Left ventricle myocardium superior (tissue), 1 donor: ENCODE measurements around the gene HMGB4. TPM values are rescaled to one million over a fixed set of nuclear protein-coding genes. Genes with fewer than 3 reads are reported as not detected.
A peak's percentile ranks its signal among the peaks of the same experiment; 100 is the strongest.

ENCODE experiments used
- ATAC-seq: fragments of 200-7000 bp; cut with Tn5 transposase; one replicate; pipeline ENCODE4 v1.9.1; 2020; ENCODE audit warnings: mild to moderate bottlenecking, moderate library complexity
- DNase-seq: peaks from one replicate; pipeline ENCODE4 v3.0.0-alpha.2; 2020
- intact Hi-C: fragments of 100-400 bp; cut with micrococcal nuclease; formaldehyde crosslinking; loops from one replicate; pipeline ENCODE4 v1.11.0; 2022
- total RNA-seq: library from RNA; stranded (reverse); fragmentation: NEBNext Ultra II Directional; extraction: Animal tissue kit (Norgen Biotek cat#: 25700); gene quantifications from one replicate; pipeline ENCODE4 v1.2.1, GENCODE V29; 2021
- donor health status: DM: no; HTN: yes; CAD: no; lungs with severe emphysema.

Gene HMGB4
- total RNA-seq, 1 donor from 2014 or later = not detected

DNA sequence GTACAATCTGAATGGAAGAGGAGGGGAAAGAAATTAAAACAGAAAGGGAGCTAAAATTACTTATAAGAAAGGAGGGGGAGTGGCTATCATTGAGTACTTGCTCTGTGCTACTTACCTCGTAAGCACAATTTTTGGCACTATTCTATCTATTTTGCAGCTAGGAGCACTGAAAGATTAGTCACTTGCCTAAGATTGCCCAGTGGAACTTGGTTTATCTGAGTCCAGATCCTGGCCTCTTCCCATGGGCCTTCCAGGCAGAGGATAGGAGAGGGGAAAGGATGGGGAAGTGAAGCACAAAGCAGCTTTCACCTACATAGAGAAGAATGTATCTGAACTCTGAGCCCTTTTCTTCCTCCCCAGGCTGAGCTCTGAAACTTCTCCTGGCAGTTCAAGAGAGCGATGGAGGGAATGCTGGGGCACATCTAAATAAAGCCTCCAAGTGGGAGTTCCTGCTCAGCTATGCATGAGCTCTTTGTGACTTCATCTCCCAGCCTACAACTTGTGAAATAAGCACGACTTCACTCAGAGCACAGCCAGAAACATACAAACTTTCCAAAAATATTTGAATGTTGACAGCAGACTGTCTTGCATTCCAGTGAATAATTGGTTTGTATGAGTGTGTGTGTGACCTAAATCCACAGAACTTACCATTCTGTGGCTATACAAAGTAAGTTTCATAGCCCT lies 29.4 kb downstream of the HMGB4 start:
- peak; percentile 93 for ATAC-seq
- DNase-seq = no peak
- intact Hi-C loops = no loop called here

DNA sequence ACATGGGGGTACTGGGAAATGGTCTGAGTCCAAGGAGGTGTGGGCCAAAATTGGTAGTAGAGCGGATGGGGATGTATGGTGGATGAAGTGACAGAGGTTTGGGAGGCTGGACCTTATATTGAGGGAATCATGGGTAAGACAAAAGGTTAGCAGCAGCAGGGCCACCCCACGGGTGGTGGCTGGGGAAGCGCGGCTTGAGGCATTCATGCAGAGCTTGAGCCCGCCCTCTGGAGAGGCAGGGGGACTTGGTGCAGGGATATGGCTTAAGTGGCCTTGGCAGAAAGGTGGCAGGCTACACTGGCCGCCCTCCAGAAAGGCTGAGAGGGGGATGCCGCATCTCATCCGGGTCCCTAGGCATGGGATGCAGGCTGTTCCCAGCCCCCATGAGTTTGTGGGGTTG lies 31.5 kb downstream of the HMGB4 start:
- DNase-seq (no peak), ATAC-seq (no peak)
- intact Hi-C loops = no loop called here

DNA sequence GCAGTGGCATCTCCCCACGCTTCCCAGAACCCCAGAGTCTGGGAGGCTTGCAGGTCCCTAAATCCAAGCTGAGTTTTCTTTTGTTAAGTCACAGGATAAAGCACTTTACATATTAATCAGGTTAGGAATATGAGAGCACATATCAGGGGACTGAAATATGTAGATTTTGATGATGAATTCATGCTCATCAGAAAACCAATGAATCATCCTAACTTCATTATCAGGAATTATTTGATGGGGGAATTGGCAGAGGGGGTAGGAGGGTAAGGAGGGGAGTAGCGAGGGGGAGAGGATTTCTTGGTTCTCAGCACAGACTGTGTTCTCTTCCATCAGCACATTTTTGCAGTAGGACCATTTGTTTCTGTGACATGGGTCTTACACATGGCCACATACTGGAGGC lies 32.1 kb downstream of the HMGB4 start:
- ATAC-seq = no peak
- intact Hi-C loops = no loop called here

DNA sequence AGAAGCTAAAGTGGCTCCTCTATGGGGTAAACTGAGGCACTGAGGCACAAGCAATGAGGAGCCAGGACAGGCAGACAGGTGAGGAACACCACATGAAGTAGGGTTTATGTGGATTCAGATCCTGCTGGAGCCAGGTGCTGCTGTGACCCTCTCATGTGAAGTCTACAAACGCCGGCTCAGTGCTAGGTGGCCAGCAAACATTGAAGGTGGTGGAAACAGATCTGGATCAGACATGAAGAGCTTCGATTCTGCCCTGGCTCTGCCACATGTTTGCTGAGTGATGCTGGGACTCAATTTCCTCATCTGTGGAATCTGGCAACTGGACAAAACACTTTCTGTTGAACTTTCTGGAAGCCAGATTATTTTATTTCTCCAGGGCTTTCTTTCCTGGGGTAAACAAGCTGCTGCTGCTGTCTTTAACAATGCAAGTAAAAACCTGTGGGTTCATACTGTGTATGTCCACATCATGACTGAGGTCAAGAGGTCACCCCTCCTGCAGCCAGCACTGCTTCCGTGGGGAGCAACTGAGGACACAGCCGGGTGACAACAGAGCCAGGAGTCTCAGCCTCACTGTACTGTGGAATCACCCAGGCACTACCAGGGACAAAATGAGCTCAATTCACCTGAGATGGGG lies 33.3 kb downstream of the HMGB4 start:
- intact Hi-C loops = no loop called here
- peak; percentile 41 for DNase-seq
- peak; percentile 53 for ATAC-seq

More for the DNA sequence above, 32.1 kb downstream of the HMGB4 start:
- no peak for DNase-seq

DNA sequence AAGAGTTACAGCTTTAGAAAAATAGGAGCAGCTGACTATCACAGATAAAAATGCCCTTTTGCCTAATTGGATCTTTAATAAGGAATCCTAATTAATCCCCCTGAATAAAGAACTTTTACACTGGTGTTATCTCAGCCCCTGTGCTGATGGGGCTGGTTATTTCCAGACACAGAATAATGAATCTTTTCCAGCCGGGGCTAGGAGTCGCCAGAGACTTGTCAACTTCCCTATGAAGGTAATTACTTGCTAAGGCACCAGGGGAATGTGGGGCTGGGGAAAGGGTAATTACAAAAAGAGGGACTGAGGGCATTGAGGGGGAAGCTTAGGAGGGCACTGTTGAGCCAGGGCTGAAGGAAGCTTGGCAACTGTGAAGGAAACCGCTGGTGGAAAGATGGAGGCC lies 34.5 kb downstream of the HMGB4 start:
- intact Hi-C loops = no loop called here
- ATAC-seq (no peak), DNase-seq (no peak)

DNA sequence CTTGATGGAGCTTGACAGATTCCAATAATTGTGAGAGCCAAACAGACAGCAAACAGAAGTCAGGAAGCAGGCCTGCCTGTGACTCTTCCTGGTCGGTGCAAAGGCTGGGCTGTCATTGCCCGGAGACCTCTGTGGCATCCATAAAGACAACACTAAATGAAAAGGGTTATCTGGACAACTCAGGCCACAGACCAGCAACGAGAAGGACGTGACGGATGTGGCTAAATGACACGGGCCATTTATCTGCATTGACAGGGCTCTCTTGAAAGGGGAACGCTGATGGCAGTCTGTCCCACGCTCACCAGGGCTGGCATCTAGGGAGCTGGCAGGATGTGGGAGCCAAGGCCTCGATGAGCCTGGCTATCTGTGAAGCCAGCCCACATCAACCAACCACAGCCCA lies 35.0 kb downstream of the HMGB4 start:
- intact Hi-C loops = no loop called here
- no peak for DNase-seq
- no peak for ATAC-seq

DNA sequence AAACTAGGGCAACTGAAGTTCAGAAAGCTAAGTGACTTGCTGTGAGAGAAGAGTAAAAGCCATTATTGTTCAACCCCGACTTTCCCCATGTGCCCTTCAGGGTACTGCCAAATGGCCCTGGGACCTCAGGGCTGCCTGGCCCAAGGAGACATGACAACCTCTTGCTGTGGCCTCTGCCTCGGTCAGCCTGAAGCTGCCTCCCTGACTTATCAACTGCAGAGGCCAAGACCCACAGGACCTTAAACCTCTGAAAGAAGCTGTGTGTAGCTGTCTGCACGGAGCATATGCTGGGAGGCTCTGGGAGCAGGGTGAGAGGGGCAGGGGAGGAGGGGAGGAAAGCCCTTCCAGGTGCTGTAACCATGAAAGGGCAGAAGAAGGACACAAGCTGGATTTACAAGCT lies 35.9 kb downstream of the HMGB4 start:
- no peak for ATAC-seq
- DNase-seq = no peak
- intact Hi-C loops = no loop called here

DNA sequence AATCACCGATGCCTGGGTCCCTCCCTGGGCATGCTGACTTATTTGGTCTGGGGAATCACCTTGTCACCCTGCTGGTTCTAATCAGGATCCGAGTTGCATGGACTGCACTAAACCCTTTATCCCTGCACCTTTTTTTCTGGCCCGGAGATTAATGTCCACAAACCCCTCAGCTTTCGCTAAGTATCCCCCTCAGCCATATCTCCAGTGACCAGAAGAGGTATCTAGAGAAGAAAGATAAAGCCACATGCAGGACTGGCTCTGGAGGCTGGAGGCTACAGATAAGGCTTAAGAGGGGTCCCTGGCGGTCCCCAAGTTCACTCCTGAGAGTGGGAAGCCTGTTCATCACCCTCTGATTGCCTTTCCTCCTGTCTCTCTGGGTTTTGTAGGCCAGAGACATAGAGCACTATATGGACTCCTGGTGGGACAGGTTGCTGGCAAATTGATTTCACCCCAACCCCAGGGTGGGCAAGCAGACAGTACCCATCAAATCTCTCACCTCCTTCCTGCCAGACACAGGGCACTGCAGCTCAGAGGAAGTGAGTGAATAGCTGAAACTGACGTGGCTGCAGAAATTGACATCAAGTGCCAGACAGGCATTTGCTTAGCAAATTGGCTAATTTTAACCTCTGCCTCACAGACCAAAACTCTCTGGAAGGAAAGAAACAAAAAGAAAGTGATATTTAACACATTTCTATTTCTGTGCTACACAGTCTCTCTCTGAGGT lies 38.8 kb downstream of the HMGB4 start:
- intact Hi-C loops = no loop called here
- no peak for DNase-seq

DNA sequence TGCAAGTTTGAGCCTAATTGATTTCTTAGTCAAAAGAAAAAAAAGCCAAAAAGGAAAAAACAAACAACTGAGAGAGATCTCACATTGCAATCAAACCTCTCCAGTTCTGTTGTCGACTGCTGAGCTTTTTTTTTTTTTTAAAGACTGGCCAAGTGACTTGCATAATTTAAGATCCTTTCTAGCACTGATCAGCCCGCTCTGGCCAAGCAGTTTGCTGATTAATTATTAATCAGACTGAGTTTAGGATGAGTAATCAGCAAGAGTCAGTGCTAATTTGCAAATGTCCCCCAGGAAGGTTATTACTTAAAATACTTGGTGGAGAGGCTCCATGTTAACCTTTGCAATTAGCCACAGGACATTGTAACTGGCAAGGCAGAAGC lies 39.3 kb downstream of the HMGB4 start:
- intact Hi-C loops = no loop called here
- DNase-seq (no peak), ATAC-seq (peak; percentile 33)

More for the DNA sequence above, 38.8 kb downstream of the HMGB4 start:
- ATAC-seq = peak; percentile 71

DNA sequence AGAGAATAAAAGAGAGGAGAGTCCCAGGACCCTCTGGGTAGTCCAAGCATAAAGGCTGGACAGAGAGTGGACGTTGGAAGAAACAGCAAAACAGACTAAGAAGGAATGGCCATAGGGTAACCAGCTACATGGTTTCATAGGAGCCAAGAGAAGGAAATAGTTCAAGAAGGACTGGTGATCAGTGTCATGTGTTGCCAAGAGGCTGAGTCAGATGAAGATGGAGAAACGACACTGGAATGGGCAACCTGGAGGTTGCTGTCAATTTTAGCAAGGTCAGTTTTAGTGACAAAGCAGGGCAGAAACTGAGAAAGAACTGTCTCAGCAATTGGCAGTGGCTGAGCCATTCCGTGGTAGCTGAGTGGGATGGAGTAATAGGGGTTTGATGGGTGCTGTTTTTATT lies 41.4 kb downstream of the HMGB4 start:
- no peak for ATAC-seq
- DNase-seq = no peak
- intact Hi-C loops = no loop called here

DNA sequence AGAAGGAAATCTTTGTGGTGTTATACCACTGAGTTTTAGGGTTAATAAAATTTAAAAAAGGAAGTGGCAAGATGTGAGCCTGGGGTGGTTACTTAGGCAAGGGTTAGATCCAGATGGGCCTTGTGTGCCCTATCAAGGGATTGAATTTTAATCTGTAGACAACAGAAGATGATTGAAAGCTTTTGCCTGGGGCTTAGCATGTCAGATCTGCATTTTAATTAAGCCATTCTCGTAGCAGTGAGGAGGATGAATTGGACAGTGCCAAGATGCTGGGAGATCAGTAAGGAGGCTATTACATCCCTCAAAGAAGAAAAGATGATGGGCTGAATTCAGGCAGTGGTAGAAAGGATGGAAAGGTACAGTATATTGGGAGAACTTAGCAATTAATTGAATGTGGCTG lies 42.3 kb downstream of the HMGB4 start:
- no peak for ATAC-seq
- DNase-seq = no peak
- intact Hi-C loops = no loop called here

DNA sequence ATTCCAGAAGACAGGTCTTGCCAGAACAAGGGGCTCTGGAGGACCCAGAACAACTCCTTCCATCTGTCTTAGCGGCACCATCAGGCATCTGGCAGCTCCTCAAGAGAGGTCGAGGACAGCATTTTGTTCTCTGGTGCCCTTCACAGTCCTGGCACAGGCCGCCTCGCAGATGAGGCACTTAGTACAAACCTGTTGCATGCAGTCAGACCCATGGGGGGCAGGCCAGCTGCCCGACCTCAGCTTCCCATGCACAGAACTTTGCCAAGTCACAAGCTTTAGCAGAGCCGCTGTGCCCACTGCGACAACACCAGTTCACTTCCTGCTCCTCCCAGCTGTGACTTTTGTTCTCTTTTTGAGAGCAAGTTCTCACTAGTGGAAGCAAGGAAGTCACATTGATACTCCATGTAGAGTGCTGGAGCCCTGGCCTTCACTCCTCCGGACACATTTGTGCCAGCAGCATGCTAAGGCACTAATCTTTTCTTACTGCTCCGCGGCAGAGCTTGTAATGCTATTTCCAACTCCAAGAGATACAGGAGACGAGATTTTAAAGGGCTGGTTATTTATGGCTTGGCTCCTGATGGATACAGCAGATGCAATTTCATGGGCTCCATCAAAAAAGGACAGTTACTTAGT lies 44.6 kb downstream of the HMGB4 start:
- ATAC-seq = peak; percentile 87

More for the DNA sequence above, 44.6 kb downstream of the HMGB4 start:
- DNase-seq = peak; percentile 40
- intact Hi-C loops = no loop called here
